Thymus (tissue), 11 donors: ENCODE measurements around the gene FBXW5. TPM values are rescaled to one million over a fixed set of nuclear protein-coding genes. Genes with fewer than 3 reads are reported as not detected.

Experiments used
- DNase-seq, 9 donors: peaks; one replicate each; pipeline ENCODE4 v3.0.0-alpha.2; 2013; ENCODE audit warnings: low spot score in 9 of 9, low read depth in 6 of 9, missing footprints in 1 of 9
- H3K27ac ChIP-seq, 2 donors: one replicate each; pipeline ENCODE4 v1.5.1; 2013; ENCODE audit warnings: control low read depth in 1 of 2, low read depth in 1 of 2, low read length in 1 of 2, mild to moderate bottlenecking in 1 of 2, moderate library complexity in 1 of 2
- H3K27me3 ChIP-seq, 2 donors: one replicate each; pipeline ENCODE4 v1.5.1; 2013; ENCODE audit warnings: low read length in 1 of 2; ENCODE audit not compliant: control insufficient read depth in 2 of 2, insufficient read depth in 1 of 2
- H3K36me3 ChIP-seq, 2 donors: one replicate each; pipeline ENCODE4 v1.5.1; 2013; ENCODE audit warnings: low read length in 1 of 2, mild to moderate bottlenecking in 1 of 2, moderate library complexity in 1 of 2; ENCODE audit not compliant: control insufficient read depth in 2 of 2, insufficient read depth in 2 of 2
- H3K4me1 ChIP-seq, 2 donors: one replicate each; pipeline ENCODE4 v1.5.1; 2013; ENCODE audit warnings: low read length in 2 of 2; ENCODE audit not compliant: control insufficient read depth in 2 of 2, insufficient read depth in 2 of 2
- H3K4me3 ChIP-seq, 2 donors: one replicate each; pipeline ENCODE4 v1.5.1; 2013; ENCODE audit warnings: low read length in 2 of 2, control low read depth in 1 of 2, mild to moderate bottlenecking in 1 of 2
- H3K9me3 ChIP-seq, 2 donors: one replicate each; pipeline ENCODE4 v1.5.1; 2013; ENCODE audit warnings: low read length in 1 of 2, mild to moderate bottlenecking in 1 of 2; ENCODE audit not compliant: control insufficient read depth in 2 of 2, insufficient read depth in 1 of 2
- WGBS: extraction: QIAGEN DNeasy Blood & Tissue Kit; methylation state at CpG from one replicate; pipeline ENCODE4 v1.1.7; 2013; 5-methylcytosine and 5-hydroxymethylcytosine counted together
- polyA plus RNA-seq: library from polyadenylated mRNA; stranded (reverse); fragments of 200-250 nt; gene quantifications from one replicate; pipeline ENCODE4 v1.2.3, GENCODE V29; 2013
- total RNA-seq: library from RNA; stranded (reverse); fragments of 120-200 nt; gene quantifications from one replicate; pipeline ENCODE4 v1.2.4, GENCODE V29; 2013
- donor health status: healthy.

The FBXW5 gene
- total and polyA plus RNA-seq, 2 donors: 101 to 162 TPM

DNA sequence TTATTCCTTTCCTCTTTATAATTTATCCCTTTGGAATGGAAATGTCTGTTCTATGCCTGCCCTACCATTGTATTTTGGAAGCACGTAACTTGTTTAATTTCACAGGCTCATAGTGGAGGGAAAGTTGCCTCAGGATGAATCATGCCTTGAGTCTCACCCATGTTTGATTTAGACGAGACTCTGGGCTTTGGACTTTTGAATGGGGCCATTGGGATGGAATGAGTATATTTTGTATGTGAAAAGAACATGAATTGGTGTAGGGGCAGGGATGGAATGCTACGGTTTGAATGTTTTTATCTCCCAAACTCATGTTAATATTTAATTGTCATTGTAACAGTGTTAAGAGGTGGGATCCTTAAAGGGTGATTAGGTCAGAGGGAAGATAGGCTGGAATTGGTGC is 10.3 kb downstream of the FBXW5 start:
- Histone ChIP-seq H3K4me1 (no peaks in the 10 kb centered on the region), H3K36me3 (peaks cover 4 to 14% of the 10 kb centered on the region in 2 donors), H3K9me3 (peaks cover 0 to 7% of the 10 kb centered on the region in 2 donors), H3K27ac (no peak overlapping the region), H3K27me3 (no peaks in the 10 kb centered on the region), H3K4me3 (no peak overlapping the region)
- WGBS: 95% methylated on average over 3 of the region's 3 CpGs
- DNase-seq: no peak

- Histone ChIP-seq H3K36me3 (peaks cover 13 to 16% of the 10 kb centered on the region in 2 donors), H3K9me3 (peaks cover 0 to 3% of the 10 kb centered on the region in 2 donors), H3K4me3 (no peak overlapping the region), H3K4me1 (no peaks in the 10 kb centered on the region), H3K27ac (peak overlapping the region in 1 of 2 donors; percentile 69), H3K27me3 (no peaks in the 10 kb centered on the region)
- DNase-seq: no peak
- over 99% methylated on average over 2 of the region's 2 CpGs for WGBS
Measured at GRCh38 chr9:136931611-136932130, 12.9 kb downstream of the FBXW5 start.

DNA sequence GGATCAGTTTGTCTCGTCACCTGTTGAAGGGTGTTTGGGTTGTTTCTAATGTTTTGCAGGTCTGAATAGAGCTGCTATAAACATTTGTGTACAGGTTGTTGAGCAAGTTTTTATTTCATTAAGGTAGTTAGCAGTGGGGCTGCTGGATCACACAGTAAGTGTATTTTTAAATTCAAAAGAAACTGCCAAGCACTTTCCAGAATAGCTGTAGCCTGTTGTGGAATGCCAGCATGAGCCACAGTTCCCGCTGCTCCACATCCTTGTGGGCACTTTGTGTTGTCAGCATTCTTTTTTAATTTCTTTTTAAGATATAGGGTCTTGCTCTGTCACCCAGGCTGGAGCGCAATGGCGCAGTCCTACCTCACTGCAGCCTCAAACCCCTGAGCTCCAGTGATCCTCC is 14.5 kb downstream of the FBXW5 start:
- Histone ChIP-seq H3K36me3 (peaks cover 29 to 32% of the 10 kb centered on the region in 2 donors), H3K4me1 (no peaks in the 10 kb centered on the region), H3K27ac (no peak overlapping the region), H3K27me3 (no peaks in the 10 kb centered on the region), H3K4me3 (no peak overlapping the region), H3K9me3 (peaks cover 0 to 3% of the 10 kb centered on the region in 2 donors)
- no peak for DNase-seq
- over 99% methylated on average over 4 of the region's 4 CpGs for WGBS

GRCh38 chr9:136928591-136928990 is 15.9 kb downstream of the FBXW5 start:
- H3K4me1 ChIP-seq: peaks cover 0 to 3% of the 10 kb centered on the region in 2 donors
- H3K36me3 ChIP-seq: peaks cover 40 to 43% of the 10 kb centered on the region in 2 donors
- H3K9me3 ChIP-seq: no peaks in the 10 kb centered on the region
- H3K27me3 ChIP-seq: no peaks in the 10 kb centered on the region
- 93% methylated on average over 9 of the region's 9 CpGs for WGBS
- peak overlapping the region; percentile 9 to 32 for H3K27ac ChIP-seq
- no peak overlapping the region for H3K4me3 ChIP-seq
- DNase-seq: no peak

DNA sequence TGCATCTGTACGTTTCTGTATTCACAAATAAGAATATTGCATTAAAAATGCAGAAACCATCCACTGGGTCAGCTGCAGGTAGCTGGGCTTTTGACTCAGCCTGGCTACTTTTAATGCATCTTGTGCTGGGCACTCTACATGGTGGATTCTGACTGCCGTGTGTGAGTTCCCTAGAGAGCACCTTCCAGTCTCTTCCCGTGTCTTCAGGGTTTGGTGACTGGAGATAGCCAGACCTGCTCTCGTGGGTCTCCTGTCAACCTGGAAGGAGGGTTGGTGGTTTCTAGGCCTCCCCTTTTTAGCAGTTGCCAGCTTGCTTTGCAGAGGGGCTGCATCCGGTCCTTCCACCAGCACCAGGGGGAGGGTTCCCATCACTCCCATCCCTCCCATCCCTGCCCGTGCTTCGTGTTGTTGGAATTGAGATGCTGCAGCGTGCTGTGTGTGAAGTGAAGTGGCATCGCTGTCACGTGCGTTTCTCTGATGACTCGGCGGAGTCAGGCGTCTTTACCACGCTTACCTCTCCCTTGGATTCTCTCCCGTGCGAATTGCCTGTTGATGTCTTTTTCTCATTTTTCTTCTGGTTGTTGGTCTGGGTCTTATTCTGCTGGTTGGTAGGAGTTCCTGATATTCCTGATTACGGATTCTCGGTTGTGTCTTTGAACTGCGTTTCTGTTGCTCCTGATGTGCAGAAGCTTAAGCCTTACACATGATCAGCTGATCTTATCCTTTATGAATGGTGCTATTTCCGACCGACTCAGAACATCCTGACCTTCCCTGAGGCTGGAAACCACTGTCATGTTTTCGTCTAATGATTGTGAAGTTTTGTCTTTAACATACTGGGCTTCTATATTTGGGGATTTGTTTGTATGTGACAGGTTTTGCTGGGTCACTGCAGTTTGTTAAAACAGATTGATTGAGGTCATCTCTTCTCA is 16.9 kb downstream of the FBXW5 start:
- Histone ChIP-seq H3K4me3 (no peak overlapping the region), H3K4me1 (peaks cover 0 to 3% of the 10 kb centered on the region in 2 donors), H3K27me3 (no peaks in the 10 kb centered on the region), H3K36me3 (peaks cover 40 to 46% of the 10 kb centered on the region in 2 donors), H3K9me3 (no peaks in the 10 kb centered on the region), H3K27ac (no peak overlapping the region)
- DNase-seq: no peak
- 87% methylated on average over 23 of the region's 23 CpGs for WGBS

GRCh38 chr9:136926749-136927148 is 17.8 kb downstream of the FBXW5 start:
- 97% methylated on average over 13 of the region's 13 CpGs for WGBS
- Histone ChIP-seq H3K4me1 (peaks cover 0 to 3% of the 10 kb centered on the region in 2 donors), H3K4me3 (no peak overlapping the region), H3K9me3 (no peaks in the 10 kb centered on the region), H3K27ac (no peak overlapping the region), H3K27me3 (no peaks in the 10 kb centered on the region), H3K36me3 (peaks cover 46 to 54% of the 10 kb centered on the region in 2 donors)
- DNase-seq: no peak

GRCh38 chr9:136926154-136926704 is 18.3 kb downstream of the FBXW5 start:
- peaks cover 48 to 59% of the 10 kb centered on the region in 2 donors for H3K36me3 ChIP-seq
- no peak for DNase-seq
- H3K27ac ChIP-seq: no peak overlapping the region
- no peaks in the 10 kb centered on the region for H3K9me3 ChIP-seq
- H3K27me3 ChIP-seq: no peaks in the 10 kb centered on the region
- H3K4me3 ChIP-seq: no peak overlapping the region
- peaks cover 0 to 3% of the 10 kb centered on the region in 2 donors for H3K4me1 ChIP-seq
- 98% methylated on average over 9 of the region's 9 CpGs for WGBS

GRCh38 chr9:136925414-136926153 is 19.0 kb downstream of the FBXW5 start:
- H3K36me3 ChIP-seq: peaks cover 54 to 65% of the 10 kb centered on the region in 2 donors

More at GRCh38 chr9:136925414-136926153, 19.0 kb downstream of the FBXW5 start:
- no peak for DNase-seq
- peaks cover 0 to 3% of the 10 kb centered on the region in 2 donors for H3K4me1 ChIP-seq
- no peaks in the 10 kb centered on the region for H3K27me3 ChIP-seq
- no peaks in the 10 kb centered on the region for H3K9me3 ChIP-seq
- H3K4me3 ChIP-seq: no peak overlapping the region
- peak overlapping the region in 1 of 2 donors; percentile 36 for H3K27ac ChIP-seq
- WGBS: 90% methylated on average over 33 of the region's 33 CpGs
